Pons (tissue), 1 donor: Measurements from ENCODE around the gene CDK5RAP3.
"Not testable (repeated sequence)": the region's sequence is repeated elsewhere in the genome, so short reads cannot be mapped to it uniquely, and the experiment has no call there.

Experiments
- DNase-seq: peaks from one replicate; pipeline ENCODE4 v3.0.0-alpha.2; 2016; ENCODE audit warnings: low spot score

CDK5RAP3 gene

DNA sequence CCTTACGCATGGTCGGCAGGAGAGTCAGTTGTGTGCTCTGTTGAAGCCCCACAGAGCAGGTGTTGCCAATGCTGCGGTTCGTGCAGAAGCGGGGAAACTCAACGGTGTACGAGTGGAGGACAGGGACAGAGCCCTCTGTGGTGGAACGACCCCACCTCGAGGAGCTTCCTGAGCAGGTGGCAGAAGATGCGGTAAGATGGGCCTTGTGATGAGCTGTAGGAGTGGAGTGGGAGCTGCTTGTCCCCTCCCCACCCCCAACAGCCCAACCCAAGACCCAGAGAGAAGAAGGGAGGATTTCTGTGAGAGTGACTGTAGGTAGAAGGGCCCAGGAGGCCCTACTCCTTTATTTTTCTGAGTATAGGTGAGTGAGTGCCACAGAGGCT lies 4.9 kb downstream of the CDK5RAP3 start:
- no peak for DNase-seq

DNA sequence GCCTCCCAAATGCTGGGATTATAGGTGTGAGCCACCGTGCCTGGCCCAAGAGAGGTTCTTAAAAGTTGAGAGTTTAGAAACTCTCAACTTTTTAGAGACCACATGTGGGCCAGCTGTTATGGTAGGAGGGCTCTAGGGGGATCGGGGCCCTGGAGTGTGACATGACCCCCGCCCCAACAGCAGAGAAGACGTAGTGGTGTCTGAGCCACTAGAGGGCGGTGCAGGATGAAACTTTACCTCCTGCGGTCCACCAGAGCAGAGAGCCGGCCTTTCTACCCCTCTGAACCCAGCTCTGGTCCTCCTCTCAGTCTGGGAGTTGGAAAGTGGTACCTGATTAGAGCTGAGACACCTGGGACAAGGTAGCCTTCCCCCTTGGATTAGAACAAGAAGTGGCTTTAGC lies 7.4 kb downstream of the CDK5RAP3 start:
- no peak for DNase-seq

DNA sequence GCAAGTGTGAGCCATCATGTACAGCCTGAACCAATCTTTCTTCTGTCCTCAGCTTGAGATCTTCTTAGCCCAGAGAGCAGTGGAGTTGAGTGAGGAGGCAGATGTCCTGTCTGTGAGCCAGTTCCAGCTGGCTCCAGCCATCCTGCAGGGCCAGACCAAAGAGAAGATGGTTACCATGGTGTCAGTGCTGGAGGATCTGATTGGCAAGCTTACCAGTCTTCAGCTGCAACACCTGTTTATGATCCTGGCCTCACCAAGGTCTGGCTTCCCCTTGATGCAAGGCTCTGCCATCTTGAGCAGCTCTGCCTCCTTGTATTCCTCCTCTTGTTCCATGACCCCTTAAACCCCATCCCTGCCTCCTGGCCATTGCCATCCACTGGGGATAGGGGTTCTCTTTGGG lies 9.6 kb downstream of the CDK5RAP3 start:
- DNase-seq, result no peak

DNA sequence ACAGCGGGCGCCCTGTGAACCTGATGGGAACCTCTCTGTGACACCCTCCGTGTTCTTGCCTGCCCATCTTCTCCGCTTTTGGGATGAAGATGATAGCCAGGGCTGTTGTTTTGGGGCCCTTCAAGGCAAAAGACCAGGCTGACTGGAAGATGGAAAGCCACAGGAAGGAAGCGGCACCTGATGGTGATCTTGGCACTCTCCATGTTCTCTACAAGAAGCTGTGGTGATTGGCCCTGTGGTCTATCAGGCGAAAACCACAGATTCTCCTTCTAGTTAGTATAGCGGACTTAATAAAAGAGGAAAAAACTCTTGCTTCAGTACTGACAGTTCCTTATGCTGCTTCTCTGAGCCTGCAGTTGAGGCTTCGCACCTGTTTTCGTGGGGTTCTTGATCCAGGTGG lies 10.5 kb downstream of the CDK5RAP3 start:
- DNase-seq, result no peak

DNA sequence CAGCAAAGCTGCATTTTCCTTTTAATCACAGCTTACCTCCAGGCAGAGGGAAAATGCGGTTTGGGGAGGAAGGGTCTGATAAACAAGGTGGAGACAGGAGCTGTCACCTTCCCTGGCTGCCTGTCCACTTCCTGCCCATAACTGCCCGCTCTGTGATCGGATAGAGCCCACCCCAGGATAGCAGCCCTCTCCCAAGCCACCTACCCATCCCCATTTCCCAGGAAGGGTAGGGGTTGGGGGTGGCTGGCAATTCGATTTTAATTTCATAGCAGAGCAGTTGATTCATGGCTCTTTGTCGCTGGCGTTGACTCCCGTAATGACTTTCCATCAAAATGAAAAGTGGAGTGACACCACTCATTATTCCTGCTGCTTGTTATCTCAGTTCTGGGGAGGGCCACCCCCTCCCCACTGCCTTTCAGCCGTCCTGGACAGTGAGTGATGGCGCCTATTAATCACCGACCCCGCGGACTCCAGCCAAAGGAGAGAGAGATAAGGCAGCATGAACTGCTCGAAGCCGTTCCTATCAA lies 11.2 kb downstream of the CDK5RAP3 start:
- no peak for DNase-seq

DNA sequence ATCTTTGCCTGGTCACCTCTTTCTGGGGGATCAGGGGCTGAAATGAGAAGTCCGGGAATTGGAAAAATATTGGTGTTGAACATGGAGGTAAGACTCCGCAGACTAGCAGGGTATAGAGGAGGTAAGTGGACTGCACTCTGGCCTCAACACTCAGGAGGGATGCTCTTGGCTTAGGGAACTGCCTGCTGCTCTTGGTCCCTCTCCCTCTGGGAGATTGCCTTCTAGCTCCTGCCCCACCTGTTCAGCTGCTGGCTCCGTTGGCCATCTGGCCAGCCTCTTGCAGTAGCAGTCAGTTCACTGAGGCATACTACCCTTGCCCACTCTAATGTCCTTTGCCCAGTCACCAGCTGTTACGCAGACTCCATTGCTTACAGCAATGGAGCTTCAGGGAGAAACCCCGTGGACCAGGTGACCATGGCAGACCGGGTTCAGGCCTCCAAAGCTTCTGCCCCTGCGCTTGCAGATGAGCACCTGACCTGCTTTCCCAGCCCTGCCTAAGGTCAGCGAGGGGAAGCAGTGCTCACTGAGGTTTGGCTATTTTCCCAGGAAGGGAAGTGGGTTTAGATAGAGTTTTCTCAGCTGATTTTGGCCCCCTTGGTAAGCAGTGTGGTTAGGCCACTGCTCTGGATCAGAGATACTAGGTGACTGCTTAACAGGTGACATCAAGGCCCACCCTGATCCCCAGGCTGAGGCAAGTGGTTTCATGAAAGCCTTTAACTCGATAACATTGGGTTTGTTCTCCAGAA lies 11.9 kb downstream of the CDK5RAP3 start:
- DNase-seq, result peak; percentile 38

DNA sequence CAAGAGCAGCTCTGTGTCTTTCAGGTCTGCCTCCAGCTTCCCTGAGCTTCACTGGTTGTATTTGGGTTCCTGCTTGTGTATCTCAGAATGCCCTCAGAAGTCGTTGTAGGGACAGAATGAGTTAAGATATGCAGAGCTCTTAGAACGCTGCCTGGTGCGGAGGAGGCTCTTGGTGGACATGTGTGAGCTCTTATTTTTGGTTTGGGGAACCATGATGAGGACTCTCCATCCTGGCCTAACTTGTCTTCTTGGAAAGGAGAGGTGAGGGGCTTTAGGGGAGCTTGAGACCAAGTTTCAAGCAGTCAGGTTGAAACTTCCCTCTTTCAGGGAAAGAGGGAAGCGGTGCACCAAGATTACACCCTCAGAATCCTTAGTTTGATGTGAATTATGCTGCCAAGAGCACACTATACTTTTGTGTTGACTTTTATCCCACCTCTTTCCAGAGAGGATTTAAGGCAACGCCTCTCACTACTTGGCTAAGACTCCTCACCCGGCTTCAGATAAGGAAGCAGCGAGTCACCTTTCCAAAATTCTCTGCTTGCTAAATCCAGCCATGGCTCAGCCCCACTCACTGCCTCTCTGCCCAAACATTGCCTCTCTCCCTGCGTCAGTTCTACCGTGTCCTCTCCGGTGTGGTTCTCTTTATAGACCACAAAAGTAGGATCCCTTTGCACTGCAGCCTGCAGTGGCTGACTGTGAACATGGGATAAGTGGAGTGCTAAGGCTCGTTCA lies 12.7 kb downstream of the CDK5RAP3 start:
- no peak for DNase-seq

DNA sequence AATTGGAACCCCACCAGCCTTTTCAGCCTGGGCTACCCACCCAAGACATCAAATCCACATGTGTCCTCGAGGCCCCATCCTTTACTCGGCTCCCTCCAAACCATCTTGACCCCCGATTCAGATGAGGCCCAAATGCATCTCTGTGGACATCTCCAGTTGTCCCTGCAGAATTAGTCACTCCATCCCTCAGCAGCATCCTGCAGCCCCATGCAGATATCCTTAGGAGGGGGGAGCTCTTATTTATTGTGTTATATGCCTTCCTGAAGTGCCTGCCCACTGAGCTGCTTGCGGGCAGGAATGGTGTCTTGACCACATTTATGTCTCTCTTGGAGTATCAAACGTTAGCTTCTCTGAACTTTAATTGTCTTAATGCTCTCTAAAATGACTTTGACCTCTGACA lies 15.6 kb downstream of the CDK5RAP3 start:
- DNase-seq, result no peak

DNA sequence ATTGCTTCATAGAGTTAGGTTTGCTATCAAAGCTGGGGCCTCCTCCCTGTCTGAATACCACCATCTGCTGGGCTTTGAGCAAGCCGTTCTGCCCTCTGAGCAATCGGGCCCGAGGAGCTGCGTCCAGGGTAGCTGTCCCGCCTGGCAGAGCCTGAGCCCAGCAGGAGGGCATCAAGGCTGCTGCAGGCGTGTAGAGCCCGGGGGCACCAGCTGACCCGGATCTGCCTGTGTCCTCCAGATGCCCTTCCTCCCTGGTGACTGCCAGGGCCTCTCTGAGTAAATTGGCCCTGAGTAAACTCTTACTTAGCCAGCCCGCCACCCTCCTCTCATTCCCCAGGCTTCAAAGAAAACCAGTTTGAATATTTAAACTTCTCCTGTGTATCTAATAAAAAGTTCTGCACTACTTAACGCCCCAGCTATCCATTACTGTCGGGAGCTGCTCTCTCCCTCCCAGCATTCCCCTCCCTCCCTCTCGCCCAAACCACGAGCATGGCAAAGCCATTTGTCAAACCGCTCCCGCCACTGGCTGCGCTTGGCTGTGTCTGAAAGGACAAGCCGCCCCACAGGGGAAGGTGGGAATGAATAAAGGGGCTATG lies 16.4 kb downstream of the CDK5RAP3 start:
- no peak for DNase-seq

DNA sequence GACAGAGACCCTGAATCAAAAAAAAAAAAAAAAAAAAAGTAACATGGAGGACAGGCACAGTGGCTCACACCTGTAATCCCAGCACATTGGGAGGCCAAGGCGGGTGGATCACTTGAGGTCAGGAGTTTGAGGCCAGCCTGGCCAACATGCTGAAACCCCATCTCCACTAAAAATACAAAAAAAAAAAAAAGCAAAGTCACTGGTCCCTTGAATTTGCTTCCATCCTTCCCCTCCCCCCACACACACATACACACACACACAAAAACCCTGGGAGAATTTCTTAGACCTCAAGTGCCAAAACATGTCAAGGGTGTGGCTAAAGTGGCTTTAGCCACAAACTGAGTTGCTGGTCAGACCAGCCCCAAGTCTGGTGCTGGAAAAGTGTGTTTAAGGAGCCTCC lies 17.5 kb downstream of the CDK5RAP3 start:
- not testable (repeated sequence) for DNase-seq

DNA sequence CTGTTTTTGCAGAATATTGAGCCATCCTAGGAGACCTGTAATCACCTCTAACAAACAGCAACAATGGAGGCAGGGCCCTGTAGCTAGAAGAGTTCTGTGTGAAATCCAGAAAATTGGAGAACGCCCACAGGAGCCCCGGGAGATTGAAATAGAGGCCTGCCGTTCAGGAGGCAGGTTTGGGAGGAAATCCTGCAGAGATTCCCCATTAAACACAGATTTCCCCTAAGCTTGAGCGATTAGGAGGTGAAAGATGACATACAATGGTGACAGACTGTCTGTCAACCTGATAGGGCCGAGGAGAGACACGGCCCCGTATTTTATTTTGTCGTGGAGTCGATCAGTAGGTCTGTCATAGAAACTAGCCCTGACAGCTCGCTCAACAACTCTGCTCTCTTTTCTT lies 18.2 kb downstream of the CDK5RAP3 start:
- no peak for DNase-seq

DNA sequence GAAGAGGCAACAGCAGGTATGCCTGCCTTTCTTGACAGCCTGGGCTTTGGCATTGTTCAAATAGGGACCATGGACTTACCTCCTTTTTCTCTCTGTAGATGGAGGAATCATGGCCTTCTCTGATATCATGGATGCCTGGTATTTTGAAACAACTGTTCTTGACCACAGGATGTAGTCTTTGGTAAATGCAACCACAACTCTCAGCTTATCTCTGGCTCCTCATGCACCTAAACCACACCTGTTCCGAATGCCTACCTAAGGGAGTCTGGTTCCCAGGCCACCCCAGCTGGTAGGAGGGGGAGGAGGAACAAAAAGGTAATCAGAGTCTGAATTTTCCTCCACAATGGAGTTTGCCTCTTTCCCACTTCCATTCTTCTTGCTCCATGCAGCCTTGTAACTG lies 18.8 kb downstream of the CDK5RAP3 start:
- DNase-seq, result no peak

DNA sequence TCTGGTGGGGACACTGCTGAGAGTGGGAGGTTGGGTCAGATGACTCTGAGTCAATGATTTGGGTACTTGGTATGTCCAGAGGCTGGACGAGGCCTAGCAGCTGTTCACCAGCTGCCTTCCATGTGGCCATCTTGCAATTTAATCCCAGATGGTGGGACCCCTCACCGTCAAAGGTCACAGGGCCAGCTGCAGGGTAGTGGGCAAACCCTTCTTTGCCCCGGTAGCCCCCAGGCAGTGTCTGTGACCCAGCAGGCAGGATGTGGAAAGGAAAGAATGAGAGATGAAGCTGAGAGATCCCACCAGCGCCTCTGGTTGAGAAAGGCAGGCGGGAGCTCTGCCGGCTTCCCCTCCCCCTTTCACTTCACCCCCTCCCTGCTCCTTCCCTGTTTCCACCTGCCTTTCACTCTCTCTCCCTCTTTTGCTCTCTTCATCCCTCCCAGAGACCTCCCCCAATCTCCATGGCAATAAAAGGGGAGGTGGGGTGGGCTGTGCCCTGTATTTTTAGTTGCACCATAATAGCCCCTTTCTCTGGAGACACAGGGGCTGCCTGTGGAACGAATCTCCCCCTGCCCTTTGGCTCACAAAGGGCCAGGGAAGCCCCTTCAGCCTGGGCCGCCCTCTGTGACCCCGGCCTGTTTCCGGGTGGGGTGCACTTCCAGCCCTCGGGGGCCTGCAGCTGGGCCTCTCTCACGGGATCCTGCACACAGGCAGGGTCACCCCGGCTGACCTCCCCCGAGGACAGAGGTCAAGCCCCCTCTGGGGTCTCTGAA lies 20.2 kb downstream of the CDK5RAP3 start:
- DNase-seq, result no peak

DNA sequence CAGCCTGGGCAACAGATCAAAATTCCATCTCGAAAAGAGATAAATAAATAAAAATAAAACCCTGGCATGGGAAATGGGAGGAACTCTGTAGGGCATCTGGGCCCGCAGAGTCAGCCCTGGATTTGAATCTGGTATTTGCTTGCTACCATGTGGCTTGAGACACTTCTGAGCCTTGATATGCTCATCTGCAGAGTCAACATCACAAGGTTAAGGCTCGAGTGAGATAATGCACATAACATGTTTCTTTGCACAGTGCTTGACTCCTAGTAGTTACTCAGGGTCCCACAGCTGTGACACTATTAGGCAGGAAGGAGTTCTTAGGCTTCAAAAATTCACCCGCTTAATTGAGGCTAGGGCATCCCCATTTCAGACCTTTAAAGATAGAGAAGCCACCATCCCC lies 21.3 kb downstream of the CDK5RAP3 start:
- DNase-seq, result no peak

DNA sequence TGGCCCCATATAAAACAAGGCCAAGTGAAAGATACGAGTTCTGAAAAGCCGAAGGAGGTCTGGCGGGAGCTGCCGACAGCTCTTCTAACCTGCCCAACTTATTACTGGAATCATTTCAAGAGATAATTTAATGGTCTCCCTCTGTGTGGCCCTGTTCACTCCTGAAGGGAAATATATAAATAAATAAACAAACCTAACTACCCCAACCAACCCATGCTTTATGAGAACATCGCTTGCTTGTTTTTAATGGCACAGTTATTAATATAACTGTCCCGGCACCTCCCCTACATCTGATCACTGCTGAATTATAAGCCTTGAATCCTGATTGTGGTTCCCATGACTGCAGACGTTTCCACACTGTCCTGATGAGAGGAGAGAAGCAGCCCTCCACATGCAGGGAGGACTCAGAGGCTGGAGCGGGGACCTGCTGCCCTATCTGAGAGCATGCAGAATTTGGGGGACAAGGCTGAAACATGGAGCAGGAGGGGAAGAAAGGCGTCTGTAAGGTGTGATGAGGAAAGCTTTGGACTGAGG lies 22.2 kb downstream of the CDK5RAP3 start:
- no peak for DNase-seq

DNA sequence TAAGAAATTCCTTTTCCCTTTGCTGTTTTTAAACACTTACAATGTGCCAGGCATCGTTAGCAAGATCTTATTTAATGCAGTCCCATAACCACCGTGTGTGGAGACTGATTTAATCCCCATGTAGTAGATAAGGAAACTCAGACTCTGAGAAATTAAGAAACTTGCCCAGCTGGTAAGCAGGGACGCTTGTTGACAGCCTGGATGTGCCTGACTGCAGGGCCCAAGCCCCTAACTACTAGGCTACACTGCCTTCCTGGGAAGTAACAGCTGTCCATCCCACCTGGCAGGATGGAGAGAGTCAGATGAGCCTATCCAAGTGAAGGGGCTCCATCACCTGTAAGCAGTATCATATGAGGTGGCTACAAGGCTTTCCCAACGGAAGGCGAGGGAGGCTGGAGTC lies 23.1 kb downstream of the CDK5RAP3 start:
- no peak for DNase-seq

DNA sequence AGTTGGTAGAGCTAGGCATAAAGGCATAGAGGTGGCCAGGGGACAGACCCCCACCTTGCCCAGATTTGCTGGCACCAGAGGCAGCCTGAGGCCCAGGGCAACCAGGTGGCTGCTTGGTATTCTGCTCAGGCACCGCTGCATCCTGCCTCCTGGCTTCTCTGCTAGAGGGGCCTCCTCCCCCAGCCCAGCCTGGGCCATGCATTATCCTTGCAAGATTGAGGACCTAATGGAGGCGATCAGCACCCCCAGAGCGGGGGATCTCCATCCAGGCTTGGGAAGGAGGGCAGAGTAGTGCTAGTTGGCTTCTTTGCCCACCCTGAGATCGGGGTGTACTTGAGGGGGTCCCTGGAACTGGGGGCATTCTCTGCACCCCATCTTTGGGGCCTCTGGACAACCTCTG lies 23.8 kb downstream of the CDK5RAP3 start:
- no peak for DNase-seq

DNA sequence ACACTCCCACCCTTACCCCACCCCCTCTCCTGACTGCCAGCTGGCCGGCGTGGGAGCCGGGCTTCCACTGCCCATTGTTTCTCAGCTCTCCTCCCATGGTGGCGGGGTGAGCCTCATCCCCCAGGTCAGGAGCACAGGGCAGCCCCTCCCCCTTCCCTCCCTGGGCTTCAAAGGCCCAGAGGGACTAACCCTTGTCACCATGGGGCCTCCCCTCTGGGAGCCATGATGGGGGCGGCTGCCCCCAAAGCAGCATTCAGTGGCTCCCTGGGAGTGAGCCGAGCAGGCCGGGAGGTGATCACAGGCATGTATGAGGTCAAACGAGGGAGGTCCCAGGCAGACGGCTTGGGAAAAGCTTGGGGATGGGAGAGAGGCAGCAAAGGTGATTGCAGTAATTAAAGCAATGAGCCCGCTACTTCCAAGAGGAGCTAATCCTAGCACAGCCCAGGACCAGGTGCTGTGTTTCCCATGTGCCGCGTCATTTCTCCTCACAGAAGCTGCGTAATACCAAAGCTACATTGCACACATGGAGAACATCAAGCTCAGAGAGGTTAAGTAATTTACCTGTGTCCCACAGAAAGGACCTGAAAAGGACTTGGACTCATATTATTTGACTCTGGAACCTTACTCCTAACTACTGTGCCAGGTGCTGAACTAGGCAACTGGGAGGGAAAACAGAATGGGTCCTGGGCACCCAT lies 24.5 kb downstream of the CDK5RAP3 start:
- DNase-seq, result no peak

DNA sequence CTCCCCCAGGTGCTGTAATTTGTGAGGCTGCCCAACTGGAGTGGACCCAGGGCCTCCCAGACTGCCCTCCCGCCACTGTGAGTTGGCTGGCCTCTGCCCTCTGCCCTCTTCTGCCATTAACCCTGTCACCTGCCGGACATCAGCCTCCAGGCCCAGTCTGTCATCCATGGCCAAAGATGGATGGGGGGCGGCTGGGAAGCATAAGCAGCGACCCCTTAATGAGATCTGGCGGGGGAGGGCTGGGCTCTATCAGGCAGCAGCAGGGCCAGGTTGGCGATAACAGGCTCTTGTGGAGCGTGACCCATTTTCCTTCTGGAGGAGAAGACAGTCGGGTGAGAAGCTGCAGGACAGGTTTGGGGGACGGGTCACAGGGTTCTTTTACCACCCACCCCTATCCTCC lies 25.3 kb downstream of the CDK5RAP3 start:
- no peak for DNase-seq

DNA sequence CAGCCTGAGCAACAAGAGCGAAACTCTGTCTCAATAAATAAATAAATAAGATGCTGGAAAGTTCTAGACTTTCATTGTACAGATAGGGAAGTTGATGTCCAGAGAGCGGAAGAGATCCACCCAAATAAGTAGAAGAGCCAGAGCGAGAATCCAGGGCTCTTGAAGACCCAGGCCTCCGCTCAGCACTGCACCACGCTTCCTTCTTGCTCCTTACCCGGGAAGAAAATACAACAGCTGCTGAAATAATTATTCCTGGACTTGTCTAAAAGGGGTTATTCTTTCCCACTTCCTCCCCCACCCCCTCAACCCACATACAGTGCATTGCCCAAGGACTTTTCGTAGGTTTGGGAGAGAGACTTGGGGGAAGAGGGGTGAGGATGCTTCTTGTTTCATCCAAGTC lies 26.7 kb downstream of the CDK5RAP3 start:
- no peak for DNase-seq

DNA sequence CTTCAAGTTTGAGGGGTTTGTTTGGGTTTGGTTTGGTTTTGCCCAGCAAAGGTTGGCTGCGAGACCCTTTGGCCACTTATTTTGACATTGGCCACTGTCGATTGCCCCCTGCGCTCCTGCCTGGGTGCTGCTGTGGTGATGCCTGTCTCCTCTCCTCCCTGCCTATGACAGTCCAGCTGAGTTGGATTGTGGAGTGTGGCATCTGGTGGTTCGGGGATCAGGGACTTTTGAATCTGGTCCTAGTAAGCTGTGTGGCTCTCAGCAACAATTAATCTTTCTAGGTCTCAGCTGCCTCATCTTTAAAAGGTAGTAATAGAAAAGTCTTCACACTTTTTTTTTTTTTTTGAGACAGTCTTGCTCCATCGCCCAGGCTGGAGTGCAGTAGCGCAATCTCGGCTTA lies 27.1 kb downstream of the CDK5RAP3 start:
- no peak for DNase-seq

DNA sequence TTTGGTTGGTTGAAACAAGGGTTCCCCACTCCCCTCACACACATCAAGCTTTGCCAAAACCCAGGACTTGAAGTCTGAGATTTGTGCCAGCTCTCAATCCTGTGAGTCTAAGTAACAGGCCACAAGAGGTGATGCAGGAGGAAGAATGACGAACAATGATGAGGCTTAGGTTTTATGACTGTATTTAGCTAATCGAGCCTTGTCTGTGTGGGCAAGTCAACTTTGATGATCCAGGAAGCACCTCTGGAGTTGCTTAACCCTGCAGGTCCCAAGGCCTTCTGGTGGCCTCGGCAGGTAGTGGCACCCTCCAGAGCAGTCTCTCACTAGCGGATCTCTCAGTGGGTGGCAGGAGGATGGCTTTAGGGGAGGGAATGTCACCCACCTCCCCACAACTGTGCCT lies 28.7 kb downstream of the CDK5RAP3 start:
- no peak for DNase-seq
